Measurements from ENCODE around the gene SDR42E2.
"Not testable (repeated sequence)": the region's sequence is repeated elsewhere in the genome, so short reads cannot be mapped to it uniquely, and the experiment has no call there.

The SDR42E2 gene

DNA sequence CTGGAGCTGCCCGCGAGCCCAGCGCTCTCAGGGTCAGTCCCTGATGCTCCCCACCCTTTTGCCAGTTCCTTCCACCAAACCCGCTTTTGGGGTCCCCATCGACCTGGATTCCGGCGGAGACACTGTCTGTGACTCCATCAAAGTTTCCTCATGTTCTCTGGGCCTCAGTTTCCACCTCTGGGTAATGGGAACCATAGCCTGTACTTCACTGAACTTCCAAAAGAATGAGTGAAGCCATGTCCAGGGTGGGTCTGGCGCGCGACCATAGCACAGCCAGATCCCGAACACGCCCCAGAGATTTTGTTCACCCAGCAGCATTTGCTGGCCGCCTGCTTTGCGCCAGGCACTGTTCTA is 327 bp downstream of the SDR42E2 start:
- no peak for DNase-seq (ENCODE audit: low read depth)

DNA sequence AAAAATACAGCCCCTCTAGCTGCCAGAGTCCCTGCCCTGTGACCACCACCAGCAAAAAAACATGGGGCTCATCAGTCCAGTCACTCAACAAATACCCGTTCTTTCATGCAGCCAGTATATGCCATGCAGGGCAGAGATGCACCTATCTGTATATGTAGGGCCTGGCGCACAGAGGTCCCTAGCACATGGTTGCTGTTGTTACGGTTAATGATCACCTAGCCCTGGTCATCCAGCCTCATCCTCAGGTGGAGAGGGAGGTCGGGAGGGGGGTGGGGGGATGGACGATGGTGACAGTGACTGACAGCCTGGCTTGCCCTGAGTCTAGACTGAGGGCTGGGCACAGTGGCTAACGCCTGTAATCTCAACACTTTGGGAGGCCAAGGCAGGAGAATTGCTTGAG is 1.5 kb downstream of the SDR42E2 start:
- no peak for DNase-seq (ENCODE audit: low read depth)

DNA sequence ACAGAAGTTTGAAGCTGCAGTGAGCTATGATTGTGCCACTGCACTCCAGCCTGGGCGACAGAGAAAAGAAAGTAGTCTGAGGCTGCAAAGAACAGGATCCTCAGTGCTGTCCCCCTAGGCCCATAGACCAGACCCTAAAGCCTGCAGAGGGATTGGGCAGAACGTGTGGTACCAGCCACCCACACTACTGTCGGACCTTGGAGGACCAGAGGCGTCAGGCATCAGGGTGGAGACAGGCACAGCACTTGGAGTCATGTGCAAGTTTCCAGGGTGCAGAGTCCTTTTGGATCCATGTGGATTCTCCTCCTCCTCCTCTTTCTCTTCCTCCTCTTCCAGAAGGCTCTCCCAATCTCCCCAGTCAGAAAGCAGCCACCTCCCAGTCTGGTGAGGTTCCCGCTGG is 2.2 kb downstream of the SDR42E2 start:
- DNase-seq (ENCODE audit: low read depth): no peak

DNA sequence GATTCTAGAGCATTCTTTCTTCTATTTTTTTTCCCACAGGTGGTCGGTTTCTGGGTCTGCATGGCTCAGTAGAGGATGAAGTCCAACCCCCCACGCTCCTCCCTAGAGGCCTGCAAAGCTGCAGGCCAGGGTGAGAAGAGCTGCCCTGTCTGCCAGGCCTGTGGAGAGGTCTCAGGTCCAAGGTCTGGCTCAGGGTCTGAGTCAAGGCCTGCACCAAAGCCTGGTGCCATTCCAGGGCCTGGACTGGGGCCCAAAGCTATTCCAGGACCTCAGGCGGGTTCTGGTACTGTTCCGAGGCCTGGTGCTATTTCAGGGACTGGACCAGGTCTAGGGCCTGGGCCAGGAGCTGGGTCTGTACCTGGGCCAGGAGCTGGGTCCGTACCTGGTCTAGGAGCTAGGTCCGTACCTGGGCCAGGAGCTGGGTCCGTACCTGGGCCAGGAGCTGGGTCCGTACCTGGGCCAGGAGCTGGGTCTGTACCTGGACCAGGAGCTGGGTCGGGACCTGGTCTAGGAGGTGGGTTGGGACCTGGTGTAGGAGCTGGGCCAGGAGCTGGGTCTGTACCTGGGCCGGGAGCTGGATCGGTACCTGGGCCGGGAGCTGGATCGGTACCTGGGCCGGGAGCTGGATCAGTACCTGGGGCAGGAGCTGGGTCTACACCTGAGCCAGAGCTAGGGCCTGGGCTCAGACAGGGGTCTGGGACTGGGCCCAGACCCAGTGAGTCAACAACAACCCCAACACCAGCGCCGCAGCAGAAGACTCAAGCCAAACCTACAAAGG is 3.4 kb downstream of the SDR42E2 start:
- DNase-seq (ENCODE audit: low read depth): no peak

DNA sequence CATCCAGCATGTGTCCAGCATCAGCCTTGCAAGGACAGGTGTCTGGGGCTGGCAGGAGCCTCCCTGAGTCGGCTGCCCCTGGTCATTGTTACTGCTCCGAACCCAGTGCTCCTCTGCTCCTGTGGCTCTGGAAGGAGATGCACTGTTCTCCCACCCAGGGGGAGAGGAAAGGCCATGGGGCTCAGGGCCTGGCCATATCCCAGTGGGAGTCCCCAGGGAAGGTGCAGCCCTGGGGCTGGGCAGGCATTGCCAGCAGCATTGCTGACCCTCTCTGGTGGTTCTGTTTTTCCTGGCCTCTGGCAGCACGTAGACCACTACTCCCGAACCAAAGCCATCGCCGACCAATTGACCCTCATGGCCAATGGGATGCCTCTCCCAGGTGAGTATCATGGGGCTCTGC is 9.6 kb downstream of the SDR42E2 start:
- DNase-seq (ENCODE audit: low read depth): no peak

DNA sequence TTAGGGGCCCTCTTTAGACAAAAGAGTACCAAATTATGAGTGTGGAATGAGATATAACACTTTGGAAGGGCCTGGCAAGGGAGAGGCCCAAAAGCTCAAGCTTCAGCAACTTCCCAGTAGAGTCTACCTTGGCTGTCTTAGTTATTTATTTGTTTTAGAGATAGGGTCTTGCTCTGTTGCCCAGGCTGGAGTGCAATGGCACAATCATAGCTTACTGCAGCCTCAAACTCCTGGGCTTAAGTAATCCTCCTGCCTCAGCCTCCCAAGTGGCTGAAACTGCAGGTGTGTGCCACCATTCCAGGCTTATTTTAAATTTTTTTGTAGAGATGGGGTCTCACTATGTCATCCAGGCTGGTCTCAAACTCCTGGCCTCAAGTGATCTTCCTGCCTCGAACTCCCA is 10.3 kb downstream of the SDR42E2 start:
- not testable (repeated sequence) for DNase-seq (ENCODE audit: low read depth)

DNA sequence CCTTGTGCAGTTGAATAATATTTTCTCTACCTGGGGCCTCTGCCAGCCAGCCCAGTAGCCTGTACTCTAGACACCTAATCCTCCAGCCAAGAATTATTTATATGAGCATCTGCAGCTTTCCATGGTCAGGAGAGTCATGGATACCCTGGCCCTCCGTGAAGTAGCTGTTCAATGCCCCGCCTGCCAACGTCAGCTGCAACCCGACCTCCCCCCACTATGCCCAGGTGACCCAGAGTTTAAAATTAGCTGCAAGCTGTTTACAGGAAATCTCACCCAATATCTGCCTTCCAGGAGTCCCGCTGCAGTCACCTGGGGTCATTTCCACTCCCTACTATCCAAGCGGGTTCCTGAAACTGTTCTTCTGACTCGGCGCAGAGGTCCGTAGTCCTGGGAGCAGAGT is 12.3 kb downstream of the SDR42E2 start:
- DNase-seq (ENCODE audit: low read depth): no peak

DNA sequence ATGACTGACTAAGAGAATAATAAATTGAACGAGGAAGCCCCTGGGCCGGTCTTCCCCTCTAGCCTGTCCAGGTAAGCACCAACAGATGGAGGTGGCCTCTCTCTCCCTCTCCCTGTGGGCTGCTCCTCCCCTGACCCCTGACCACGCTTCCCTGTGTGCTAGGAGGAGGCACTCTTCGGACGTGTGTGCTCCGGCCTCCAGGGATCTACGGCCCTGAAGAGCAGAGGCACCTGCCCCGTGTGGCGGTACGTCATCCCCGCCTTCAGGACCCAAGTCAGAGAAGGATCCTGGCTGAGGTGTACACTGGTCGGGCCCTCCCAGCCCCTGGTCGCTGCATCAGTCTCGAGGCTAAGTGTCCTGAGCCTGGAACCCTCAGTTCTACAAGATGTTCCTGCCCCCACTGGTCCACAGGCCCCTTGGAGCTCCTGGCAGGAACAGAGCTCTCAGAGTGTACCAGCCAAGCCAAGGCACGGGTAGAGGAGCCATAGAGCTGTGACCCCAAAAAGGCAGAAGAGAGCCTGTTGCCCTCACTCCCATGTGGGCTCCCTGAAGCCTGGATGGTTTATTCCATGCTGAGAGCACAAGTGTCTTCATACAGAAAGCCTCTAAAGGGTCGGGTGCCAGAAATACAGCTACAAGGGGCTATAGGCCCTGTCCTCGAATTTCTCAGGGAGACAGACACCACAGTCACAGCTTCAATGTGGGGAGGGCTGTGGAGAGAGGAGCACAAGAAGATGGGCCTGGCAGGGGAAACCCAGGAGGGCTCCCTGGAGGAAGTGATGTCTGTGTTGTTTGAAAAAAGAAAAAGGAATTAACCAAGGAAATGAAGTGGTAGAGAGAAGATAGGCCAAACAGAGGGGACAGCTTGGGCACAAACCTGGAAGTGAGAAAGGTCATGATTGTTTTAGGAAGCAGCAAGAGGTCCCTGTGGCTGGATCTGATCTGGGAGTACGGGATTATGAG is 15.9 kb downstream of the SDR42E2 start:
- DNase-seq (ENCODE audit: low read depth): no peak

DNA sequence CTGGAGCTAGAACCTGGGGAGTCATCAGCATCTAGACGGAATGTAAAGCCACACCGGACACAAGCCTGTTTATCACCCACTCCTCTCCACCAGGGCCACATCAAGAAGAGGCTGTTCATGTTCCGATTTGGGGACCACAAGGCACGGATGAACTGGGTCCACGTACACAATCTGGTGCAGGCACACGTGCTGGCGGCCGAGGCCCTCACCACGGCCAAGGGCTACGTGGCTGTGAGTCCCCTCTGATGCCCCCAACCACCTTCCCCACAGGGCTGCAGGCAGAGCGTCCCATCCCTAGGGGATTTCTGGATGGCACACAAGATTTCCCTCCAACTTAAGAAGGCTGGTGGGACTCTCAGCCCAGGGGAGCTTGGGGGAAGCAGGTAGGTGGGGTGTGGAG is 19.1 kb downstream of the SDR42E2 start:
- no peak for DNase-seq (ENCODE audit: low read depth)

DNA sequence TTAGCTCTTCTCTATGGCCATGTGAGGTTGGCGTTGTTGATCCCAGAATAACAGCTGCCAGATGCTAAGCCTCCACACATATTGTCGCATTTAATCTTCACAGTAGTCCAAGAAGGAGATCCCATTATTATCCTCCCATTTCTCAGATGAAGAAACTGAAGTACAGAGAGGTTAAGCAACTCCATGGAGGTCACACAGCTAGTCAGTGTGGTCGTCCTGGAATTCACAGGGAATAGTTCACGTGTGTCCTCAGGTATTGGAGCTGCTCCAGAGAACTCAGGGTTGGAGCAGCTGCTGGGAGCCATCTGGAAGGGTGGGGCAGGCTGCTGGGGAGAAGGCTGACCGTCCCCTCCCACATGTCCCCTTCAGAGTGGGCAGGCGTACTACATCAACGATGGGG is 19.5 kb downstream of the SDR42E2 start:
- no peak for DNase-seq (ENCODE audit: low read depth)

DNA sequence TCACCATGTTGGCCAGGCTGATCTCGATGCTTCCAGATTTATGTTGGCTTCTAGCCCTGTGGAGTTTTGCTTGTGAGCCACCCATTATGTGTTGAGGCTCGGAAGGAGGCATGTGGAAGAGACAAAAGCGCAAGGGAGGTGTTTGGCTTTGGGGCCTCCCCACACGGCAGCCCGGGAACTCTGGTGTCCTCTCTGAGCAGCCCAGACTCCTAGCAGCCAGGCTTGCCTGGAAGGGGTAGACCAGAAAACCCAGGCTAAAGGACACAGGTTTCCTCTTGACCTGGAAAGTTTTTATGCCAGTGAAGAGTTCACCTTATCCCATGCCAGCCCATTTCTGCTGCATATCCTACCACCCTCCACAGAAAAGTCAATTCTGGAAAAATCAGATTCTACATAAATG is 21.0 kb downstream of the SDR42E2 start:
- no peak for DNase-seq (ENCODE audit: low read depth)

DNA sequence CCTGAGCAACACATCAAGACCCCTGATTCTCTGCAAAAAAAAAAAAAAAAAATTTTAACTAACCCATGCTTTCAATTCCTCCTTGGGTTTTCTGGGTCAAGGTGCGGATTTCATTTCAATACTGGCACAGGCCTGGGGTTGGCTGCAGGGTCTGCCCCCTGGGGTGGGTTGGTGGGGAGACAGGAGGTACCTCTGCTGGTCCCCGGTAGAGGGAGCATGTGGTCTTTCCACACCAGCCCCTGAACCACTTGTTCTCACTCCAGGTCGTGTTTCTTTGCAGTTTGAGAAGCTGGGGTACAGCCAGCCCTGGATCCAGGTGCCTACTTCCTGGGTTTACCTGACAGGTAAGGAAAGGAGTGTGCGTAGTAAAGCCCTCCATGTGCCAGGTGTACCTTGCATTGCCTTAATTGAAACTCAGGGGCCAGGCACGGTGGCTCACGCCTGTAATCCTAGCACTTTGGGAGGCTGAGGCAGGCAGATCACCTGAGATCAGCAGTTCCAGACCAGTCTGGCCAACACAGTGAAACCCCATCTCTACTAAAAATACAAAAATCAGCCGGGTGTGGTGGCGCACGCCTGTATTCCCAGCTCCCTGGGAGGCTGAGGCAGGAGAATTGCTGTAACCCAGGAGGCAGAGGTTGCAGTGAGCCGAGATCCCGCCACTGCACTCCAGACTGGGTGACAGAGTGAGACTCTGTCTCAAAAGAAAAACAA is 21.8 kb downstream of the SDR42E2 start:
- DNase-seq (ENCODE audit: low read depth): no peak

DNA sequence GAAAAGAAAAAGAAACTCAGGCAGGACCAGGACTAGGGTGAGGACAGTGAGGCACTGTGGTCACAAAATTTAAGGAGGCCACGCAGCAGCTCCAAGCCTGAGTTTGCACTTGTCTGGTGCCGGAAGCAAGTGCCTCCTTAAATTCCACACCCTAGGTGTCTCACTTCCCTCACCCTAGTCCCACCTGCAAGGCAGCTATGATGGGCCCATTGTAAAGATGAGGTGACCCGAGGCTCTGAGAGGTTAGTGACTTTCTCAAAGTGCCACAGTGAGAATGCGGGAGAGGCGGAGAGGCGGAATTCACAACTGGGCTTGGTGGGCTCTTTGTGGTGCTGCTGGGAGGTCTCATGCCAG is 22.3 kb downstream of the SDR42E2 start:
- DNase-seq (ENCODE audit: low read depth): no peak

DNA sequence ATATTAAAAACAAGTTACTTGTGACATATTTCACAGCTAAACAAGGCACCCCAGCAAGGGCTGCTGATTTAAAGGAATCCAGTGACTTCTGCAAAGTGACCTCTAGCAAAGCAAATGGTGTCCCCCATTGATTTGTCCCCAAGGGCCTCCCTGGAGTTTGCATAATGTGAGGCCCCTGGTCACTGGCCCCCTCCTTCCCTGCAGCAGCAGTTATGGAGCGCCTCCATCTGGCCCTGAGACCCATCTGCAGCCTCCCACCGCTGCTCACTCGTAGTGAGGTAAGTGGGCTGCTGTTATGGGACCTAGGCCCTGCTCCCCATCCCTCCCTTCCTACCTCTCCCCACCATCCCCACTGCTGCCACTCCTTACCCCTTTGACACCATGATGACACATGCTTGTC is 24.2 kb downstream of the SDR42E2 start:
- DNase-seq (ENCODE audit: low read depth): no peak

DNA sequence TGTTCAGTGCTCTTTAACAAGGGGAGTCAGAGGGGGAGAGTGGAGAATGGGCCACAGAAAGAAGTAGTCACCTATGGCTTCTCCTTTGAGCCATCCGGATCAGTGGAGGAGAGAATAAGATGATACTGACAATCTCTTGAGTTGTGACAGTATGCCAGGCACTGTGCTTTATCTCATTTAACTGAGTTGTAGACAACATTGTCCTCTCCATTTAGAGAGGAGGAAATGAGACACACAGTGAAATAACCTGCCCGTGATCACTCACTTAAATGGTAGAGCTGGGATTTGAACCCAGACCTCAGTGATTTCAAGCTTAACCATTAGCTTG is 25.9 kb downstream of the SDR42E2 start:
- no peak for DNase-seq (ENCODE audit: low read depth)

DNA sequence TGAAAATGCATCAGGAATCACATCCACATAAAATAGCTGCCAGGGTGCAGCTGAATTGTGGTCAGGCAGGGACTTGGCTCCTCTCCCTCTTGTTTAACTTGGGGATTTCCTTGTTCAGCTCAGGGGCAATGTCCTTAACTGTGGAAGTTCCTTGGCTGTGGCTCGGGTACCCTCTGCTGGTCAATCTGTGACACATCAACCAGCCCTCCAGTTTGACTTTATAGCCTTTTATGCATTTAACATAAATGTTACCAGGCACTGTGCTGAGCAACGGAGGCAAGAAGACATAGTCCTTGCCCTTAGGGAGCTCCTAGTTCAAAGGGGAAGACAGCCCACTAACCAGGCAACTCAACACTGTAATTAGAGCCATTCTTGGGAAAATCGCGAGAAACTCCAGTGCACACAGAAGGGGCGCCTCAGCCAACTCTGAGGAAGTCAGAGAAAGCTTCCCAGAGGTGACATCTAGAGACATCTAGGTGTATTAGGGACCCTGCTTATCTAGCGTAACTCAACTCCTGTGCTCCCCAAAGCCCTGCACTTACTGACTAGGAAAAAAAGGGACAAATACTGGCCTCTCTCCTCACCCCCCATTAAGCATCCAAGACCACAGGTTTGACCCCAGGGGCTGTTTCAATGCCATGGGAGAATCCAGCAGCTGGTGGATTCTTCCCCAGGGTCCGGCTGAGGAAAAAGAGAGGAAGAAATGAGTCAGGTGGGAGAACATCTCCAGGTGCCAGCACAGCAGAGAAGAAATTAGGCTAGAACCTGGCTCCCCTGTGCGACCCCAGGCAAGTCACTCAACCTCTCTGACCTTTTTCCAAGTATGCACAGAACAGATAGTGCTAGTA is 26.5 kb downstream of the SDR42E2 start:
- peak; percentile 68 for DNase-seq (ENCODE audit: low read depth)

DNA sequence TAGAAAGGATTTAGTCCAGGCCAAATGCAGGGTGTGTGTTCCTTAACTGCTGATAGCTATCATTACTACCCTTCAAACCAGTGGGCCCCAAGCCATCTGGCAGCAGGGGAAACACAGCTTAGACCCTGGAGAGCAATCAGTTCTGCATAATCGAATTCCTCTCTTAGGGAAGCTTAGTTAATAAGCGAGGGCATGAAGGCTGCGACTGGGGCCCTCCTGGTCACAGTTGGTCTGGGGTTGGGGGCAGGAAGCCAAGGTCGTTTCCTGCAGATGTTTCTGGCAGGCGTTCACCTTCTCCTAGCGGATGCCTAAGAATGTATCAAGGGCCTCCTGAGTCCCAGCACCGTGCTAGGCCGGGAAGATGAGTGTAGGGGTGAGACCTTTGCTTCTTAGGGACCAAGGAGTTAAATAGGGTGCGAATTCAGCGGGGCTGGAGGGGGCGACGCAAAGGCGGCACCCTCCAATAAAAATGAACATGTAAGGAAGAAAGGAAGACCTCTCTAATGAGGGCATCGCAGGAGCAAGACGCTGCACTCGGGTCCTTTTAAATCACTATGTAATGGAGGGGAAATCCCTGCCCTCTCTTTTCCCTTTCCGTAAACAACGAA is 27.3 kb downstream of the SDR42E2 start:
- DNase-seq (ENCODE audit: low read depth): no peak

DNA sequence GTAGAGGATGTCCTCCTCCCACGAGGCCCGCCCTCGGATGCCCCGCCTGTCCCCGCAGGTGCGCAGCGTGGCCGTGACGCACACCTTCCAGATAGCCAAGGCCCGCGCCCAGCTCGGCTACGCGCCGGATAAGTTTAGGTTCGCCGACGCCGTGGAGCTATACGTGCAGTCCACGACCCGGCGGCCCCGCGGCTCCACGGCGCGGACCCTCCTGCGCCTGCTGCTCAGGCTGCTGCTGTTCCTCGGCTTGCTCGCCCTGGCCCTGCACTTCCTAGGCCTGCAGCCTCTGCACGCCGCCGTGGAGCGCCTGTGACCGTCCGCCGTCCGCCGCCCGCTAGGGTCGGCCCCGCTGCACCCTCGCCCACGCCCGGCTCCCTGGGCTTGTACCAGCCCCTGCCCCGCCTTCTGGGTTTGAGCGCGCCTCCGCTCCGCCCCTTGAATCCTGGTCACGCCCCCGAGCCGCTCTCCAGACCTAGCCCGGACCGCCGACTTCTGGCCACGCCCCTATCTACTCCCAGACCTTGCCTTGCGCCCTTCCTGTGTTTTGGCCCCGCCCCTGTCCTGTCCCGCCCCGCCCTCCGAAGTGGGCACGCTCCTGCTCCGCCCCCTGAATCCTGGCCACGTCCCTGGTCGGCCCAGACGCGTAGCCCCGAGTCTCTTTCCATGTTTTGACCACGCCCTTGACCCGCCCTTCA is 27.9 kb downstream of the SDR42E2 start:
- no peak for DNase-seq (ENCODE audit: low read depth)

DNA sequence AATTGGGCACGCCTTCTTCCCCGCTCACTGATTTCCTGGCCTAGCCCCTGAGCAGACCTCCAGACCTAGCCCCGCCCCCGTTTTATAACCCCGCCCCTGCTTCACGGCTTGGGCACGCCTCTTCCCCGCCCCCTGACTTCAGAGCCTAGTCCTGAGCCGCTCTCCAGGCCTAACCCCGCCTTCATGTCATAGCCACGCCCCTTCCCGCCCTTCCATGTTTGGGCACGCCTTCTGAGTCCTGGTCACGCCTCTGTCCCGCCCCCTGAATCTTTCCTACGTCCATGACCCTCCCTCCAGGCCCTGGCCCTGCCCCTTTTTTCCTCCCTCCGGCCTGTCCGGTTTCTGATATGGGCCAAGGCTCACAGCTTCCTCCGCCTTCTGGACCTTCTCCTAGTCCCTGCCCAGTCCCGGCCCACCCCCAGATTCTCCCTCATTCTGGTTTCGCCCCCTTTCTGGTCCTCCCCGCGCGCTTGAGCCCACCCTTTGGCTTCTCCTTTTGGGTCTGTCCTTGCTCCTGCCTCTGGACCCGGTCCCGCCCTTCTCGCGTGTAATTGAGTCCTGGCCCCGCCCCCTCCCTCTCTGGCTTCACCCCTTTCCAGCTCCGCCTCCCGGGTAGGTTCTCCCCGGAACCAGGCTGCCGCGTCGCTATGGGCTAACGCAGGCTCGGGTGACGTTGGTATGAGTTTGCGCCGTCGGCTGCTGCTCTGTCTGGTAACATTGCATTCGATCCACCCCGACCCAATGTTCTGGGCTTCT is 28.6 kb downstream of the SDR42E2 start:
- peak; percentile 99 for DNase-seq (ENCODE audit: low read depth)
